ENCODE measurements around the gene WSCD2.

The WSCD2 gene

GRCh38 chr12:108172033-108172432 is 42.9 kb downstream of the WSCD2 start:
- no peak for TF ChIP-seq CTCF (IDR thresholded peaks at IDR 0.05; ENCODE audit: low read depth, low read length, missing control alignments)
- DNase-seq (ENCODE audit: low read depth): no peak
- in situ Hi-C loops (cut with HindIII; ENCODE audit: low sequenced_read_pairs): no loop called here
- H3K4me3 ChIP-seq (ENCODE audit: low read depth, low read length): no peak overlapping the region

- no peak for TF ChIP-seq CTCF (IDR thresholded peaks at IDR 0.05; ENCODE audit: low read depth, low read length, missing control alignments)
- H3K4me3 ChIP-seq (ENCODE audit: low read depth, low read length): no peak overlapping the region
- in situ Hi-C loops (cut with HindIII; ENCODE audit: low sequenced_read_pairs): no loop called here
- no peak for DNase-seq (ENCODE audit: low read depth)
Measured at GRCh38 chr12:108173160-108173559, 44.1 kb downstream of the WSCD2 start.

GRCh38 chr12:108173892-108174291 is 44.8 kb downstream of the WSCD2 start:
- no peak for TF ChIP-seq CTCF (IDR thresholded peaks at IDR 0.05; ENCODE audit: low read depth, low read length, missing control alignments)
- no peak overlapping the region for H3K4me3 ChIP-seq (ENCODE audit: low read depth, low read length)
- DNase-seq (ENCODE audit: low read depth): no peak
- in situ Hi-C loops (cut with HindIII; ENCODE audit: low sequenced_read_pairs): no loop called here

GRCh38 chr12:108174641-108175040 is 45.6 kb downstream of the WSCD2 start:
- no peak overlapping the region for H3K4me3 ChIP-seq (ENCODE audit: low read depth, low read length)
- in situ Hi-C loops (cut with HindIII; ENCODE audit: low sequenced_read_pairs): no loop called here
- no peak for TF ChIP-seq CTCF (IDR thresholded peaks at IDR 0.05; ENCODE audit: low read depth, low read length, missing control alignments)
- DNase-seq (ENCODE audit: low read depth): no peak

GRCh38 chr12:108175310-108175709 is 46.2 kb downstream of the WSCD2 start:
- H3K4me3 ChIP-seq (ENCODE audit: low read depth, low read length): no peak overlapping the region
- in situ Hi-C loops (cut with HindIII; ENCODE audit: low sequenced_read_pairs): no loop called here
- DNase-seq (ENCODE audit: low read depth): no peak
- no peak for TF ChIP-seq CTCF (IDR thresholded peaks at IDR 0.05; ENCODE audit: low read depth, low read length, missing control alignments)

- TF ChIP-seq CTCF (IDR thresholded peaks at IDR 0.05; ENCODE audit: low read depth, low read length, missing control alignments): no peak
Measured at GRCh38 chr12:108176292-108176691, 47.2 kb downstream of the WSCD2 start.

GRCh38 chr12:108177131-108177530 is 48.0 kb downstream of the WSCD2 start:
- TF ChIP-seq CTCF (IDR thresholded peaks at IDR 0.05; ENCODE audit: low read depth, low read length, missing control alignments): no peak
- in situ Hi-C loops (cut with HindIII; ENCODE audit: low sequenced_read_pairs): no loop called here

More at GRCh38 chr12:108176292-108176691, 47.2 kb downstream of the WSCD2 start:
- H3K4me3 ChIP-seq (ENCODE audit: low read depth, low read length): no peak overlapping the region
- no peak for DNase-seq (ENCODE audit: low read depth)
- in situ Hi-C loops (cut with HindIII; ENCODE audit: low sequenced_read_pairs): no loop called here

More at GRCh38 chr12:108177131-108177530, 48.0 kb downstream of the WSCD2 start:
- H3K4me3 ChIP-seq (ENCODE audit: low read depth, low read length): no peak overlapping the region
- no peak for DNase-seq (ENCODE audit: low read depth)
